ENCODE data around the gene CCDC57. TPM values are rescaled to one million over a fixed set of nuclear protein-coding genes. Genes with fewer than 3 reads are reported as not detected.

CCDC57 gene
- total RNA-seq, 1 experiment from 2014 or later = 140 TPM

GRCh38 chr17:82104797-82105416, 107.7 kb downstream of the CCDC57 start:
- no peak for DNase-seq
- Histone ChIP-seq H3F3A (ENCODE audit: insufficient read depth, low read depth) (peaks cover 44% of the 10 kb centered on the region), H2AFZ (no peak overlapping the region), H3K4me3 (peak overlapping the region; percentile 54; the same call in 1 of the 2 replicates), H4K20me1 (ENCODE audit: insufficient read depth) (no peaks in the 10 kb centered on the region), H3K4me1 (replicated peaks; ENCODE audit: insufficient read depth) (peaks cover 72% of the 10 kb centered on the region), H3K9me3 (ENCODE audit: insufficient read depth, low read depth) (no peaks in the 10 kb centered on the region), H3K27ac (peak overlapping the region; percentile 71), H3K4me2 (peak overlapping the region; percentile 81), H3K27me3 (ENCODE audit: insufficient read depth, low read depth) (no peaks in the 10 kb centered on the region), H3K79me2 (ENCODE audit: low read depth) (peaks cover 10% of the 10 kb centered on the region), H3K36me3 (ENCODE audit: low read depth) (no peaks in the 10 kb centered on the region), H3K9me2 (ENCODE audit: insufficient read depth) (no peaks in the 10 kb centered on the region)
- TF ChIP-seq EZH2 (IDR thresholded peaks at IDR 0.05; ENCODE audit: low read depth) = no peak
- no peak for TF ChIP-seq CTCF (conservative IDR thresholded peaks at IDR 0.05)
- ChIA-PET CTCF (no interaction called here), POLR2A (ENCODE audit: unreplicated experiment) (no interaction called here)
- intact Hi-C loops (cut with micrococcal nuclease; ENCODE audit: unreplicated experiment) = loop anchor here (5.0 to 10.0 kb wide), 3 partner anchors 127 to 230 kb away; partner anchors contain the start of genes ALYREF, ANAPC11 and SECTM1
- no TSS peak for BruUV-seq (replicated peaks)

- no peaks in the 10 kb centered on the region for H3K9me2 ChIP-seq (ENCODE audit: insufficient read depth)
- peaks cover 76% of the 10 kb centered on the region for H3K4me1 ChIP-seq (replicated peaks; ENCODE audit: insufficient read depth)
- peak overlapping the region; percentile 71 for H3K27ac ChIP-seq
- CTCF ChIA-PET = interaction anchor here (0.5 to 0.7 kb wide), 4 partner anchors 63 to 120 kb away, joined by 4 to 11 read pairs (median 4); partner anchors contain the start of gene LRRC45
- DNase-seq = peak; percentile 89 to 95
- no peak overlapping the region for H3K4me3 ChIP-seq
- H3K79me2 ChIP-seq (ENCODE audit: low read depth) = peaks cover 10% of the 10 kb centered on the region
- POLR2A ChIA-PET (ENCODE audit: unreplicated experiment) = interaction anchor here (0.5 to 0.8 kb wide), 5 partner anchors 50 to 178 kb away, joined by 3 to 6 read pairs (median 3); partner anchors contain the start of gene DCXR
- no TSS peak for BruUV-seq (replicated peaks)
- TF ChIP-seq EZH2 (IDR thresholded peaks at IDR 0.05; ENCODE audit: low read depth) = no peak
- no peak for TF ChIP-seq CTCF (conservative IDR thresholded peaks at IDR 0.05)
- H3K4me2 ChIP-seq = peak overlapping the region; percentile 81
- H2AFZ ChIP-seq = no peak overlapping the region
- H3F3A ChIP-seq (ENCODE audit: insufficient read depth, low read depth) = peaks cover 49% of the 10 kb centered on the region
- H3K36me3 ChIP-seq (ENCODE audit: low read depth) = no peaks in the 10 kb centered on the region
- no peaks in the 10 kb centered on the region for H3K27me3 ChIP-seq (ENCODE audit: insufficient read depth, low read depth)
- H3K9me3 ChIP-seq (ENCODE audit: insufficient read depth, low read depth) = no peaks in the 10 kb centered on the region
- intact Hi-C loops (cut with micrococcal nuclease; ENCODE audit: unreplicated experiment) = loop anchor here (10.0 kb wide), 2 partner anchors 209 to 231 kb away; partner anchors contain the start of genes ALYREF, ANAPC11 and SECTM1
- no peaks in the 10 kb centered on the region for H4K20me1 ChIP-seq (ENCODE audit: insufficient read depth)
These were observed 108.8 kb downstream of the CCDC57 start for GRCh38 chr17:82103553-82104451.

All from PC-9 (cell line).